GM12878 (cell line): ENCODE data around the gene RASD1. TPM values are rescaled to one million over a fixed set of nuclear protein-coding genes. Genes with fewer than 3 reads are reported as not detected.

Experiments
- ATAC-seq: fragments of 200-7000 bp; cut with Tn5 transposase; 3 replicates; pipeline ENCODE4 v1.9.1; 2020; ENCODE audit warnings: mild to moderate bottlenecking, moderate library complexity
- BruUV-seq: library from RNA; stranded (reverse); fragments of 400-500 nt; replicated peaks from 2 replicates; lab custom pipeline; 2021; lab: Mats Ljungman, UMichigan
- CTCF ChIA-PET: fragments of 300-600 bp; sonication (Branson Sonifier 250); formaldehyde crosslinking; extraction: SDS; loops from one replicate; lab custom pipeline; 2021; ENCODE audit warnings: inconsistent platforms; lab: Yijun Ruan, JAX
- POLR2A ChIA-PET: fragments of 350-600 bp; formaldehyde crosslinking; extraction: SDS; loops from one replicate; lab custom pipeline; 2021; ENCODE audit warnings: inconsistent platforms; lab: Charles Lee
- RAD21 ChIA-PET: fragments of 300-600 bp; sonication (Branson Sonifier 250); formaldehyde crosslinking; loops from one replicate; lab custom pipeline; 2023; ENCODE audit warnings: antibody characterized with exemption; ENCODE audit not compliant: unreplicated experiment; lab: Charles Lee
- SMC1A ChIA-PET: fragments of 300-600 bp; sonication (Branson Sonifier 250); formaldehyde crosslinking; loops from one replicate; lab custom pipeline; 2023; ENCODE audit not compliant: unreplicated experiment, uncharacterized antibody; lab: Charles Lee
- DNase-seq: peaks from one replicate; pipeline ENCODE4 v3.0.0-alpha.2; 2011; ENCODE audit warnings: low read depth, low spot score
- FAIRE-seq: peaks from 3 replicates; lab custom pipeline; 2011; peaks lifted over from hg19 to GRCh38; lab: Jason Lieb, UNC
- H2AFZ ChIP-seq: 2 replicates; pipeline ENCODE4 v1.6.0; 2011; ENCODE audit warnings: low read depth, low read length, control low read depth; ENCODE audit not compliant: control insufficient read depth
- H3K27ac ChIP-seq: 2 replicates; pipeline ENCODE4 v1.5.1; 2011; ENCODE audit warnings: control low read depth; ENCODE audit not compliant: control insufficient read depth, insufficient read depth
- H3K27me3 ChIP-seq, 2 experiments: replicated peaks in 1 of 2; 2 replicates each; pipeline versions ENCODE4 v1.6.0 to v1.6.1; 2011; ENCODE audit warnings: low read length in 1 of 2; ENCODE audit not compliant: control insufficient read depth in 2 of 2, insufficient read depth in 2 of 2
- H3K36me3 ChIP-seq, 2 experiments: 2 replicates each; pipeline ENCODE4 v1.5.1; 2011; ENCODE audit warnings: low read length in 1 of 2; ENCODE audit not compliant: control insufficient read depth in 2 of 2, insufficient read depth in 2 of 2
- H3K4me1 ChIP-seq: 2 replicates; pipeline ENCODE4 v1.6.1; 2011; ENCODE audit warnings: mild to moderate bottlenecking, low read length, moderate library complexity, mixed read lengths; ENCODE audit not compliant: control insufficient read depth, insufficient read depth
- H3K4me2 ChIP-seq: 2 replicates; pipeline ENCODE4 v1.6.0; 2011; ENCODE audit warnings: control low read depth; ENCODE audit not compliant: control insufficient read depth, insufficient read depth
- H3K4me3 ChIP-seq: fragments of 200-600 bp; sonication (generic); 2 replicates; pipeline ENCODE4 v1.5.1; 2016
- H3K79me2 ChIP-seq: 2 replicates; pipeline ENCODE4 v1.6.0; 2011; ENCODE audit warnings: low read length; ENCODE audit not compliant: control insufficient read depth, insufficient read depth
- H3K9ac ChIP-seq: 2 replicates; pipeline ENCODE4 v1.8.0; 2011; ENCODE audit warnings: low read length, control low read depth, mixed read lengths; ENCODE audit not compliant: control insufficient read depth, insufficient read depth
- H3K9me3 ChIP-seq: replicated peaks from 3 replicates; pipeline ENCODE4 v1.5.1; 2011; ENCODE audit warnings: mild to moderate bottlenecking, low read length; ENCODE audit not compliant: control insufficient read depth, insufficient read depth
- H4K20me1 ChIP-seq: 2 replicates; pipeline ENCODE4 v1.6.0; 2011; ENCODE audit not compliant: control insufficient read depth, insufficient read depth
- ATF7 ChIP-seq: fragments of 450-650 bp; IDR thresholded peaks from 2 replicates; pipeline ENCODE4 v1.6.1; 2016; ENCODE audit warnings: low read depth, mild to moderate bottlenecking
- BMI1 ChIP-seq: fragments of 450-650 bp; IDR thresholded peaks from 2 replicates; pipeline ENCODE4 v1.6.1; 2016; ENCODE audit warnings: mild to moderate bottlenecking, moderate library complexity, borderline replicate concordance
- EZH2 ChIP-seq: IDR thresholded peaks from 2 replicates; pipeline ENCODE4 v1.6.1; 2012; ENCODE audit warnings: low read depth, mild to moderate bottlenecking, control low read depth, inconsistent platforms, low read length, borderline replicate concordance; ENCODE audit not compliant: control insufficient read depth
- HDGF ChIP-seq: fragments of 450-650 bp; IDR thresholded peaks from 2 replicates; pipeline ENCODE4 v1.6.1; 2016; ENCODE audit warnings: antibody characterized with exemption
- MTA3 ChIP-seq: IDR thresholded peaks from 2 replicates; pipeline ENCODE4 v1.6.1; 2012; ENCODE audit warnings: low read length, inconsistent platforms, borderline replicate concordance
- PAX8 ChIP-seq: fragments of 450-650 bp; IDR thresholded peaks from 2 replicates; pipeline ENCODE4 v1.6.1; 2017; ENCODE audit warnings: mild to moderate bottlenecking, moderate library complexity
- PKNOX1 ChIP-seq: fragments of 450-650 bp; IDR thresholded peaks from 2 replicates; pipeline ENCODE4 v1.6.1; 2016; ENCODE audit warnings: mild to moderate bottlenecking
- RELB ChIP-seq: fragments of 450-650 bp; IDR thresholded peaks from 2 replicates; pipeline ENCODE4 v1.6.1; 2017; ENCODE audit warnings: low read depth, mild to moderate bottlenecking, moderate library complexity
- SKIL ChIP-seq: fragments of 450-650 bp; IDR thresholded peaks from 2 replicates; pipeline ENCODE4 v1.6.1; 2017; ENCODE audit warnings: mild to moderate bottlenecking, low read depth, inconsistent platforms; ENCODE audit not compliant: poor library complexity, severe bottlenecking
- TAF1 ChIP-seq: IDR thresholded peaks from 2 replicates; pipeline ENCODE4 v1.6.1; 2011; ENCODE audit warnings: mild to moderate bottlenecking, low read depth, low read length, borderline replicate concordance
- WGBS: methylation state at CpG from one replicate; pipeline ENCODE4 v1.1.6; 2016; ENCODE audit warnings: low lambda C conversion rate; ENCODE audit not compliant: insufficient replicate concordance, insufficient coverage; ENCODE audit errors: missing lambda C conversion rate; 5-methylcytosine and 5-hydroxymethylcytosine counted together
- in situ Hi-C: fragments of 300-500 bp; cut with MboI; formaldehyde crosslinking; loops from 9 replicates; pipeline ENCODE4 v1.14.3; 2018; ENCODE audit warnings: mixed read lengths
- intact Hi-C: fragments of 100-400 bp; cut with micrococcal nuclease; formaldehyde crosslinking; loops from one replicate; pipeline ENCODE4 v1.14.2; 2022; ENCODE audit not compliant: unreplicated experiment
- polyA plus RNA-seq, 11 experiments: library from polyadenylated mRNA; depleted of rRNA in 4 of 11; unstranded in 6 of 11; stranded (reverse) in 5 of 11; fragments of >200 nt; fragmentation: Nextera tagmentation in 4 of 11; fragmentation: Illumina TruSeq in 1 of 11; extraction: Ambion mirVana in 4 of 11; extraction: Trizol in 1 of 11; gene quantifications; 1 replicate in 1 of 11; 2 replicates in 10 of 11; pipeline versions ENCODE4 v1.2.1 to v1.2.3, GENCODE V29; 2011 to 2016; ENCODE audit warnings: inconsistent platforms in 2 of 11, missing spikeins in 2 of 11, low read depth in 1 of 11
- total RNA-seq, 4 experiments: library from RNA; depleted of rRNA in 3 of 4; stranded (reverse); fragments of >200 nt in 3 of 4; fragmentation: Illumina TruSeq in 1 of 4; extraction: Trizol in 1 of 4; gene quantifications; 2 replicates each; pipeline versions ENCODE4 v1.2.1 to v1.2.3, GENCODE V29; 2013 to 2021

RASD1 gene
- total and polyA plus RNA-seq, 10 of the 15 experiments (the other 5 are each of a cell fraction or from before 2014, with no cell fraction given), result 0.14 to 0.33 TPM; not detected in 8

- ChIA-PET SMC1A (no interaction called here), POLR2A (no interaction called here), RAD21 (no interaction called here), CTCF (interaction anchor here (0.6 to 1.5 kb wide), 2 partner anchors 43 to 102 kb away, joined by 3 read pairs; no protein-coding TSS in a partner anchor)
- H3K9me3 ChIP-seq, result no peaks in the 10 kb centered on the region
- H4K20me1 ChIP-seq, result no peaks in the 10 kb centered on the region; the same call in 1 of the 2 replicates
- no peak overlapping the region for H3K9ac ChIP-seq
- H2AFZ ChIP-seq, result no peak overlapping the region
- no peaks in the 10 kb centered on the region for H3K36me3 ChIP-seq
- H3K4me1 ChIP-seq, result no peaks in the 10 kb centered on the region
- FAIRE-seq (no peak), DNase-seq (no peak), ATAC-seq (no peak)
- no peaks in the 10 kb centered on the region for H3K27me3 ChIP-seq
- no peak overlapping the region for H3K4me2 ChIP-seq
- WGBS, result 54% methylated on average over 10 of the region's 10 CpGs
- H3K79me2 ChIP-seq, result no peaks in the 10 kb centered on the region
- no TSS peak for BruUV-seq
- H3K27ac ChIP-seq, result no peak overlapping the region
- TF ChIP-seq MTA3 (no peak), PAX8 (no peak), ATF7 (no peak), HDGF (no peak), PKNOX1 (no peak), EZH2 (no peak), TAF1 (no peak), RELB (no peak), SKIL (no peak), BMI1 (no peak)
- intact Hi-C loops, result no loop called here
- in situ Hi-C loops, result no loop called here
- H3K4me3 ChIP-seq, result no peak overlapping the region
These were observed 43.4 kb upstream of the RASD1 start for GRCh38 chr17:17539591-17539990.
